Mesodermal cell (in vitro differentiated cells): ENCODE measurements around the gene SMC1A.
"Not testable (repeated sequence)": the region's sequence is repeated elsewhere in the genome, so short reads cannot be mapped to it uniquely, and the experiment has no call there.

Source experiments
- H3K27ac ChIP-seq: 2 replicates; pipeline ENCODE4 v1.7.0; 2013; ENCODE audit warnings: mild to moderate bottlenecking, low read depth, low read length, moderate library complexity; ENCODE audit not compliant: severe bottlenecking
- H3K36me3 ChIP-seq: 2 replicates; pipeline ENCODE4 v1.7.1; 2013; ENCODE audit warnings: mild to moderate bottlenecking, low read length, moderate library complexity; ENCODE audit not compliant: control insufficient read depth, insufficient read depth
- H3K4me1 ChIP-seq: one replicate; pipeline ENCODE4 v1.7.1; 2013; ENCODE audit warnings: mild to moderate bottlenecking, low read length; ENCODE audit not compliant: insufficient read depth, control insufficient read depth, poor library complexity, severe bottlenecking
- H3K4me3 ChIP-seq: 2 replicates; pipeline ENCODE4 v1.7.0; 2013; ENCODE audit warnings: low read length, control low read depth, mild to moderate bottlenecking; ENCODE audit not compliant: insufficient read depth, poor library complexity, severe bottlenecking; ENCODE audit errors: extremely low read depth
- H3K9me3 ChIP-seq: 2 replicates; pipeline ENCODE4 v1.7.1; 2013; ENCODE audit warnings: mild to moderate bottlenecking, low read length, moderate library complexity; ENCODE audit not compliant: control insufficient read depth
- WGBS, 2 experiments: methylation state at CpG; one replicate each; pipeline ENCODE4 v1.1.5; 2013; ENCODE audit warnings: missing lambda C conversion rate in 2 of 2; ENCODE audit not compliant: insufficient coverage in 2 of 2; 5-methylcytosine and 5-hydroxymethylcytosine counted together

The SMC1A gene

GRCh38 chrX:53377464-53377863 is 45.0 kb downstream of the SMC1A start:
- Histone ChIP-seq H3K27ac (no peak overlapping the region), H3K4me3 (no peak overlapping the region), H3K4me1 (no peaks in the 10 kb centered on the region), H3K36me3 (peaks cover 53% of the 10 kb centered on the region), H3K9me3 (no peaks in the 10 kb centered on the region)
- WGBS, 2 experiments = 100% methylated on average over 1 of the region's 2 CpGs; no CpG with 5 or more reads in 1 of the 2 experiments

GRCh38 chrX:53376888-53377287 is 45.6 kb downstream of the SMC1A start:
- peaks cover 47% of the 10 kb centered on the region for H3K36me3 ChIP-seq
- no peaks in the 10 kb centered on the region for H3K4me1 ChIP-seq
- no peak overlapping the region for H3K27ac ChIP-seq
- no peak overlapping the region for H3K4me3 ChIP-seq
- 60% methylated on average over 1 of the region's 6 CpGs; no CpG with 5 or more reads in 1 of the 2 experiments for WGBS, 2 experiments
- no peaks in the 10 kb centered on the region for H3K9me3 ChIP-seq

GRCh38 chrX:53374923-53375322 is 47.5 kb downstream of the SMC1A start:
- no peak overlapping the region for H3K27ac ChIP-seq
- H3K4me3 ChIP-seq = no peak overlapping the region
- no peaks in the 10 kb centered on the region for H3K4me1 ChIP-seq
- H3K36me3 ChIP-seq = peaks cover 29% of the 10 kb centered on the region
- H3K9me3 ChIP-seq = no peaks in the 10 kb centered on the region

- WGBS, 2 experiments = 92 to 93% methylated on average over 6 to 7 of the region's 7 CpGs
- Histone ChIP-seq H3K36me3 (peaks cover 23% of the 10 kb centered on the region), H3K4me3 (no peak overlapping the region), H3K4me1 (no peaks in the 10 kb centered on the region), H3K9me3 (no peaks in the 10 kb centered on the region), H3K27ac (no peak overlapping the region)
These were observed 48.1 kb downstream of the SMC1A start for GRCh38 chrX:53374222-53374820.

- WGBS, 2 experiments = 90% methylated on average over 2 of the region's 2 CpGs; no CpG with 5 or more reads in 1 of the 2 experiments
- no peak overlapping the region for H3K4me3 ChIP-seq
- peaks cover 13% of the 10 kb centered on the region for H3K36me3 ChIP-seq
- no peaks in the 10 kb centered on the region for H3K4me1 ChIP-seq
- no peak overlapping the region for H3K27ac ChIP-seq
- no peaks in the 10 kb centered on the region for H3K9me3 ChIP-seq
These were observed 49.1 kb downstream of the SMC1A start for GRCh38 chrX:53373307-53373706.

GRCh38 chrX:53366454-53366853 is 56.0 kb downstream of the SMC1A start:
- H3K27ac ChIP-seq = not testable (repeated sequence)

GRCh38 chrX:53362449-53362848 is 60.0 kb downstream of the SMC1A start:
- Histone ChIP-seq H3K36me3 (no peaks in the 10 kb centered on the region), H3K27ac (no peak overlapping the region), H3K9me3 (no peaks in the 10 kb centered on the region), H3K4me3 (no peak overlapping the region), H3K4me1 (no peaks in the 10 kb centered on the region)
- 80% methylated on average over 1 of the region's 2 CpGs; no CpG with 5 or more reads in 1 of the 2 experiments for WGBS, 2 experiments

More at GRCh38 chrX:53366454-53366853, 56.0 kb downstream of the SMC1A start:
- H3K36me3 ChIP-seq, H3K9me3 ChIP-seq, H3K4me3 ChIP-seq, H3K4me1 ChIP-seq: not testable (repeated sequence)
- WGBS, 2 experiments = no CpG with 5 or more reads among the region's 1 CpG

GRCh38 chrX:53357799-53358530 is 64.5 kb downstream of the SMC1A start:
- Histone ChIP-seq H3K36me3 (no peaks in the 10 kb centered on the region), H3K4me1 (no peaks in the 10 kb centered on the region), H3K9me3 (no peaks in the 10 kb centered on the region), H3K27ac (no peak overlapping the region), H3K4me3 (no peak overlapping the region)
- whole genome bisulfite sequencing, 2 experiments = 41% methylated on average over 4 of the region's 8 CpGs; no CpG with 5 or more reads in 1 of the 2 experiments

- Histone ChIP-seq H3K4me3 (no peak overlapping the region), H3K36me3 (no peaks in the 10 kb centered on the region), H3K27ac (no peak overlapping the region), H3K9me3 (no peaks in the 10 kb centered on the region), H3K4me1 (no peaks in the 10 kb centered on the region)
- 88 to 100% methylated on average over 1 to 13 of the region's 14 CpGs for WGBS, 2 experiments
These were observed 66.3 kb downstream of the SMC1A start for GRCh38 chrX:53356186-53356585.

- no peaks in the 10 kb centered on the region for H3K4me1 ChIP-seq
- no peak overlapping the region for H3K4me3 ChIP-seq
- no peak overlapping the region for H3K27ac ChIP-seq
- no peaks in the 10 kb centered on the region for H3K9me3 ChIP-seq
- no peaks in the 10 kb centered on the region for H3K36me3 ChIP-seq
- 80% methylated on average over 1 of the region's 2 CpGs; no CpG with 5 or more reads in 1 of the 2 experiments for WGBS, 2 experiments
These were observed 67.8 kb downstream of the SMC1A start for GRCh38 chrX:53354669-53355068.

GRCh38 chrX:53347948-53348347 is 74.5 kb downstream of the SMC1A start:
- no peaks in the 10 kb centered on the region for H3K4me1 ChIP-seq

More at GRCh38 chrX:53347948-53348347, 74.5 kb downstream of the SMC1A start:
- 67% methylated on average over 1 of the region's 2 CpGs; no CpG with 5 or more reads in 1 of the 2 experiments for WGBS, 2 experiments
- no peaks in the 10 kb centered on the region for H3K36me3 ChIP-seq
- no peak overlapping the region for H3K27ac ChIP-seq
- H3K4me3 ChIP-seq = no peak overlapping the region
- no peaks in the 10 kb centered on the region for H3K9me3 ChIP-seq
